Lung (tissue), 12 donors: ENCODE data around the gene RSF1. TPM values are rescaled to one million over a fixed set of nuclear protein-coding genes. Genes with fewer than 3 reads are reported as not detected.
"Not testable (repeated sequence)": the region's sequence is repeated elsewhere in the genome, so short reads cannot be mapped to it uniquely, and the experiment has no call there.

Source experiments
- ATAC-seq: fragments of 200-7000 bp; cut with Tn5 transposase; one replicate; pipeline ENCODE4 v1.9.1; 2020; ENCODE audit warnings: moderate number of reproducible peaks; ENCODE audit not compliant: insufficient read depth, low FRiP score
- DNase-seq, 3 donors: peaks; one replicate each; pipeline ENCODE4 v3.0.0-alpha.2; 2013 to 2017
- H3K27ac ChIP-seq, 2 donors: one replicate each; pipeline ENCODE4 v1.5.1; 2013; ENCODE audit warnings: mild to moderate bottlenecking in 2 of 2, moderate library complexity in 2 of 2, control low read depth in 1 of 2, inconsistent platforms in 1 of 2, low read depth in 1 of 2, low read length in 1 of 2
- H3K27me3 ChIP-seq, 3 donors: one replicate each; pipeline ENCODE4 v1.5.1; 2013; ENCODE audit warnings: low read length in 2 of 3; ENCODE audit not compliant: control insufficient read depth in 3 of 3, insufficient read depth in 3 of 3
- H3K36me3 ChIP-seq, 4 donors: one replicate each; pipeline ENCODE4 v1.5.1; 2013; ENCODE audit warnings: low read length in 4 of 4, mild to moderate bottlenecking in 1 of 4, moderate library complexity in 1 of 4; ENCODE audit not compliant: control insufficient read depth in 4 of 4, insufficient read depth in 4 of 4
- H3K4me1 ChIP-seq, 5 donors: one replicate each; pipeline ENCODE4 v1.5.1; 2013; ENCODE audit warnings: low read length in 5 of 5, mild to moderate bottlenecking in 2 of 5, moderate library complexity in 1 of 5; ENCODE audit not compliant: control insufficient read depth in 5 of 5, insufficient read depth in 5 of 5
- H3K4me3 ChIP-seq: one replicate; pipeline ENCODE4 v1.5.1; 2013; ENCODE audit warnings: mild to moderate bottlenecking, control low read depth, moderate library complexity
- H3K9ac ChIP-seq, 2 donors: one replicate each; pipeline ENCODE4 v1.5.1; 2013; ENCODE audit warnings: low read length in 2 of 2, control low read depth in 1 of 2; ENCODE audit not compliant: insufficient read depth in 1 of 2
- H3K9me3 ChIP-seq, 4 donors: one replicate each; pipeline ENCODE4 v1.5.1; 2013; ENCODE audit warnings: low read length in 3 of 4, mild to moderate bottlenecking in 1 of 4, moderate library complexity in 1 of 4; ENCODE audit not compliant: control insufficient read depth in 4 of 4, insufficient read depth in 3 of 4
- CTCF ChIP-seq: IDR thresholded peaks from 2 replicates; pipeline ENCODE4 v1.5.1; 2012; ENCODE audit warnings: mild to moderate bottlenecking; ENCODE audit errors: control extremely low read depth, extremely low read depth
- WGBS, 2 donors: extraction: QIAGEN DNeasy Blood & Tissue Kit; methylation state at CpG; one replicate each; pipeline ENCODE4 v1.1.7; 2013; 5-methylcytosine and 5-hydroxymethylcytosine counted together
- polyA plus RNA-seq, 2 donors: library from polyadenylated mRNA; stranded (reverse); fragments of 200-250 nt; gene quantifications; one replicate each; pipeline ENCODE4 v1.2.1, GENCODE V29; 2013
- total RNA-seq, 2 donors: library from RNA; depleted of rRNA in 1 of 2; stranded (reverse); fragments of >200 nt in 1 of 2; gene quantifications; one replicate each; pipeline ENCODE4 v1.2.1, GENCODE V29; 2014 to 2021
- donor health status: control.
- donor health status: control.
- donor health status: Bipolar disorder and iron deficiency.
- donor health status: healthy.
- donor health status: DM: yes; HTN: yes; CAD: no.

The RSF1 gene
- total and polyA plus RNA-seq, 4 donors: 9.8 to 110 (median 29.2) TPM

DNA sequence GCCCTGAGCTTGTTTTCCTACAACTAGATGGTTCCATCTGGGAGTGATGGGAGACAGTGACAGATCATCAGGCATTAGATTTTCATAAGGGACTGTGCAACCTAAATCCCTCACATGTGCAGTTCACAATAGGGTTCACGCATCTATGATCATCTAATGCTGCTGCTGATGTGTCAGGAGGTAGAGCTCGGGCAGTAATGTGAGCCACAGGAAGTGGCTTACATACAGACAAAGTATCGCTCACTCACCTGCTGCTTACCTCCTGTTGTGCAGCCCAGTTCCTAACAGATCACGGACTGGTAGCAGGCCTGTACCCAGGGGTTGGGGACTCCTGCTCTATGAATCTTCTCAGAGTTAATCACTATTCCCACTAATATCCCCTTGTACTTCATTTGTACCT, 12.8 kb upstream of the RSF1 start:
- H3K27me3 ChIP-seq: no peaks in the 10 kb centered on the region

GRCh38 chr11:77828926-77829325, 8.4 kb upstream of the RSF1 start:
- Histone ChIP-seq H3K27ac (no peak overlapping the region), H3K9ac (no peak overlapping the region), H3K4me3 (no peak overlapping the region), H3K9me3 (peaks cover 0 to 3% (median 0%) of the 10 kb centered on the region in 4 donors), H3K36me3 (peaks cover 0 to 8% (median 2%) of the 10 kb centered on the region in 4 donors), H3K27me3 (no peaks in the 10 kb centered on the region), H3K4me1 (peaks cover 0 to 3% (median 0%) of the 10 kb centered on the region in 5 donors)
- DNase-seq (no peak), ATAC-seq (no peak)
- no peak for TF ChIP-seq CTCF
- 97% methylated on average over 2 of the region's 2 CpGs for WGBS, 2 donors

More for the DNA sequence above, 12.8 kb upstream of the RSF1 start:
- 90 to 92% methylated on average over 4 of the region's 4 CpGs for WGBS, 2 donors
- Histone ChIP-seq H3K9me3 (peaks cover 0 to 3% (median 0%) of the 10 kb centered on the region in 4 donors), H3K36me3 (peaks cover 0 to 11% (median 0%) of the 10 kb centered on the region in 4 donors), H3K4me3 (no peak overlapping the region), H3K27ac (no peak overlapping the region), H3K9ac (no peak overlapping the region), H3K4me1 (no peaks in the 10 kb centered on the region)
- no peak for TF ChIP-seq CTCF
- ATAC-seq (no peak), DNase-seq (no peak)

DNA sequence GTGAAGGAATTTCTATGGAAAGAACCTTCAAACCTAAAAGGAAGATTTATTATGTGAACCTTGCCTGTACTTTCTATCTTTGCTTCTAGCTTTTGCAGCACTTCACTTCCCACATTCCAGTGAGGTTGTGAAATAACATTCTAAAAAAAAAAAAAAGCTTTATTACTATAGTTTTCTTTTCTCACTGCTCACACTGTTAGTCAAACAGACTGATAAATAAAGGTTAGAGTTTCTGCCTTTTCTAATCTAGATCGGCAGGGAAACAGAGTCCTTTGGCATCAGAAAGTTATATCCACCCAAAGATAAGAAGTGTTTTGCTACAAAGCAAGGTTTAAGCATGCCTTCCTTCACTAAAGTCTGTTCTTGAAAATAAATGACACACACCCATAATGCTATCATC, 3.3 kb upstream of the RSF1 start:
- peak in 2 of 3 donors; percentile 81 to 83 for DNase-seq
- 9 to 11% methylated on average over 1 of the region's 1 CpG for WGBS, 2 donors
- Histone ChIP-seq H3K36me3 (peaks cover 0 to 4% (median 0%) of the 10 kb centered on the region in 4 donors), H3K9ac (peak overlapping the region in 1 of 2 donors; percentile 67), H3K27ac (no peak overlapping the region), H3K4me3 (no peak overlapping the region), H3K27me3 (no peaks in the 10 kb centered on the region), H3K9me3 (no peaks in the 10 kb centered on the region), H3K4me1 (peaks cover 3 to 26% (median 5%) of the 10 kb centered on the region in 5 donors)
- ATAC-seq: no peak
- TF ChIP-seq CTCF: no peak

DNA sequence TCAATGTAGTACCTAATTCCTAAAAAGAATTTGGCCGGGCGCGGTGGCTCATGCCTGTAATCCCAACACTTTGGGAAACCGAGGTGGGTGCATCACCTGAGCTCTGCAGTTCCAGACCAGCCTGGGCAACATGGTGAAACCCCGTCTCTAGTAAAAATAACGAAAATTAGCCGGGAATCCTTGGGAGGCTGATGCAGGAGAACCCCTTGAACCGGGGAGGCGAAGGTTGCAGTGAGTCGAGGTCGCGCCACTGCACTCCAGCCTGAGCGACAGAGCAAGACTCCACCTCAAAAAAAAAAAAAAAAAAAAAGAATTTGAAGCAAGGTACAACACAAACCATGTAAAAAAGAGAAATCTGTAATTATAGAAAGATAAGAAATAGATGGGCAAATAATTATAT, 1.6 kb upstream of the RSF1 start:
- H3K36me3 ChIP-seq, ATAC-seq, H3K27me3 ChIP-seq, H3K4me3 ChIP-seq, H3K27ac ChIP-seq, H3K9me3 ChIP-seq, DNase-seq, H3K9ac ChIP-seq: not testable (repeated sequence)
- 61 to 77% methylated on average over 13 of the region's 13 CpGs for WGBS, 2 donors
- H3K4me1 ChIP-seq: peaks cover 3 to 30% (median 6%) of the 10 kb centered on the region in 5 donors
